Measurements from ENCODE around the gene MYO3B.
"Not testable (repeated sequence)": the region's sequence is repeated elsewhere in the genome, so short reads cannot be mapped to it uniquely, and the experiment has no call there.

The MYO3B gene

DNA sequence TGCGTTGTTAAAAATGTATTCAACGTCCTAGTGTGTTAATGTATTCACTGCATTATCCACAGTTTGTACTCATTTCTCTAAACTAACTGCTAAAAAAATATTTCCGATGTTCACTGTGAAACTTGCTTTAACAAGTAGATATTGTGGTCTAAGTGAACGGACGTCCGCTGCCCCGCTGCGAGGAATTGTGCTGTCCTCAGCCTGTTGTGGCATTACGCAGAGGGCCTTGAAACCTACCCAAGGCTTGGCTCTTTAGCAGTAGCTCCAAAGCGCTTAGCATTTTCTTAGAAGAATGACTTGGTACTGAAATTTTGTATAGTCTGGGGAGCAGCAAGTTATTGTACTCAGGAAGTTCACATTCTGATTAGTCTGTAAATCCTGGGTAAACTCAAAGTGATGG is 400.7 kb downstream of the MYO3B start:
- in situ Hi-C loops (cut with HindIII; ENCODE audit: low pct_ligation_motif_present, low pct_unique_long_range_greater_than_20kb, low sequenced_read_pairs): no loop called here
- DNase-seq: no peak

DNA sequence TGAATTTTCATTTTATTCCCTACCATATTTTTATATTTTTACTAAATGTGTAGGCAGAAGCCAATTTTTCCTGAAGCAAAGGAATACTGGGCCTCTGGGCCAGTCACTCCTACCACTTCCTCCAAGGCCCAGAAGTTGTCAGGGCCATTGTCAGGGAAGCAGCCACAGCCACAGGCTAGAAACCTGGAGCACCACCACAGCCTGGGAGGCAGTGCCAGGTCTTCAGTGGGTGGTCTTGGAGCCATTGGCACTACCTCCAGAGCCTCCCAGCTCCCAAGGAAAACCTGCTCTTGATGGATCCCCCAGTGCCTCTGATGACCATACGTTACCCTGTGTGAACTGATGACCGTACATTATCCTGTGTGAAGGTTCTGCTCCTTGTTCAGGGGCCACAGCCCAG is 401.6 kb downstream of the MYO3B start:
- DNase-seq: no peak
- in situ Hi-C loops (cut with HindIII; ENCODE audit: low pct_ligation_motif_present, low pct_unique_long_range_greater_than_20kb, low sequenced_read_pairs): no loop called here

DNA sequence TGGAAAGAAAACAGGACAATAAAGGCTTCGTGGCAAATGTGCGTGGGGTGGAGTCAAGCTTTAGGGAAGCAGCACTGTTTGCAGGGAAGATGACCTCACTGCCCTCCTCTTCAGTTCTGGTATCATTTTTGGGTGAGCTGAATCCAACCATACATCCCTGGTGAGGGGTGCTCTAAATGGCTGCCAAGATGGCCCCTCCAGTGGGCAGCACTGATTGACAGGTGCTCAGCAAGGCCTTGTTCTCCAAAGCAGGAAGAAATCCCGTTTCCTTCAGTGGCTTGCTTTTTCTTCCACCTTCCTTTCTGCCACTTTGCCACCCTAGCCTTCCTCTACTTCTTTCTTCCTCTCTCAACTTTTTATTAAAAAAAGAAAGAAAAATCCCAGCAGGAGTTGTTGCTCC is 404.4 kb downstream of the MYO3B start:
- in situ Hi-C loops (cut with HindIII; ENCODE audit: low pct_ligation_motif_present, low pct_unique_long_range_greater_than_20kb, low sequenced_read_pairs): no loop called here
- DNase-seq: no peak

DNA sequence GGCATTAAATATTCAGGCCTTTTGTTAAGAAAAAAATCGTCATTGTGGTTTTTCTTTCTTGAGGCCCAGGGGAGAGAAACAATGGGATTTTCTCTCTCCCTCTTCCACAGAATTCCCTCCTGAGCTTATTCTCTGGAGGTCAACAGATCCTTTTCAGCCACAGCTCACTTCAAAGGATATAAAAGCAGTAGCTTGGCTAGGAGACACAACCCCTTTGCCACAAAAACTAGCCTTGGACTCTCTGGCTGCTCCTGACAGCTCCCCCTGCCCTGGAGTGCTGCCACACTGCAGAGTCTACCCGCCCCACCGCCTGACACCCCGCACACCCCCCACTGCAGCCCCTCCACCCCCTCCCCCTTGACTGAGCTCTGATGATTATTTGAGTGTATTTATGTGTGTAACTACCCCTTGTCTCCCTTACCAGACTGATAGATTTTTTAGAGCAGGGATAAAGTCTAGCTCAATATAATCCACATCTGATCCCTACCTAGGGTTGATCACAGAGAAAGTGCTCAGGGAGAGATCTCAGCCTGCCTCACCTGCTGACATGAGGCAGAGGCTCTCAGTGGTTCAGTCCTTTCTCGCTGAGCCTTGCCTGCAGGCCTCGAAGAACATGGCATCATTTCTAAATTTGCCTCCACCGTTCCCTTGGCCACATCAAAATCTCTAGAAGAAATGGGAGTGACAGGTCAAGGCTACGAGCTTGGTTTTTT is 405.0 kb downstream of the MYO3B start:
- no peak for DNase-seq
- in situ Hi-C loops (cut with HindIII; ENCODE audit: low pct_ligation_motif_present, low pct_unique_long_range_greater_than_20kb, low sequenced_read_pairs): no loop called here

DNA sequence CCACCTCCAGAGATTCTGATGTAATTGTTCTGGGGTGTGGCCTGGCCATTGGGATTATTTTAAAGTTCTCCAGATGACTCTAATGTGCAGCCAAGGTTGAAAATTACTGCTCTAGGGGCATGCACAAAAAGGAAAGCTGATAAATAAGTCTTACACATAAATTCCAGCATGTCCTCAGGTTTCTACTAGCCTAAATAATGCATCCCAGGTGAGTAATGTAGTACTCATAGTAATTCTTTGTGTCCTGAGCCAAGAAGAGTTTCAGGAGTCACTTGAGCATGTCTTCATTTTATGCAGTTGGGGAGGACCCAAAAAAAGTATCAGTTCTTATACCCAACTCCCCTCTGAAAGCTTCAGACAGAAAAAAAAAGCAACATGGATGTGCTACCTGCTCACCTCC is 407.1 kb downstream of the MYO3B start:
- in situ Hi-C loops (cut with HindIII; ENCODE audit: low pct_ligation_motif_present, low pct_unique_long_range_greater_than_20kb, low sequenced_read_pairs): no loop called here
- DNase-seq: no peak

DNA sequence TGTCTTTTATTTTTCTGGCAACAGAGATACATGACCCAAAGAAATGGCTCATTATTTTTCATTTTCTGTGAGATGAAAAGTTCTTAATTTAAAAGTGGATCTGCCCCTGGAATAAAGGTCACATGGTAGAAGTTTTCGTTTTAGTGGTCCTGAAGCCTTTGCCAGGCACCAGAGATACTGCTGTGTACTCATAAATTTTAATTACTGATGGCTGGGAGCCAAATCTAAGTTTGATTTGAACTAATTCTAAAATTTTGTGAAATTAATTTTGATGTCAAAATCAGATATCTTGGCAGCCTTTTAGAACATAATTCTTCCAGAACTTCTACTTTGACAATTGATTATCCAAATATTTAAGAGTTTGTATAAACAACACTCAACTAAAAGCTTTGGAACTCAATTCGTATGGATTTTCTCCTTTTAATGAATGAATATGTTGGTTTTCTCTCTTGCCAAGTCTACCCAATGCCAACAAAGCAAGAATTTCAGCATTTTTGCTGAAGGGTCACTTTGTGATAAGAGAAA is 408.7 kb downstream of the MYO3B start:
- in situ Hi-C loops (cut with HindIII; ENCODE audit: low pct_ligation_motif_present, low pct_unique_long_range_greater_than_20kb, low sequenced_read_pairs): no loop called here

DNA sequence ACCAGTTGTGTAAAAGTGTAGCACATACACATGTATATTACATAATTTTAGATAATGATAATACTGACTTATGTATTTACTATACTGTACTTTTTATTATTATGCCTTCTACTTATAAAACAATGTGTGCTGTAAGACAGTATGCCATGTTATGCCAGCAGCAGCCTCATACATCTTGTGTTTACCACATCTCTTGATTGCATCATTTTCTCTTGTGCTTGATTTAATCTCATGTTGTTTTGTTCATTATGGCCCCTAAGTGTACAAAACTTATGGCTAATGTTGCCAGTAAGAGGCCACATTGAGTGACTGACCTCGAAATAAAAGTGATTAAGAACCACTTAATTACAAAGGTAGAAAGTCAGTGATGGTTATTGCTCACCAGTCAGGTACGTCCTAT is 409.2 kb downstream of the MYO3B start:
- DNase-seq: no peak
- in situ Hi-C loops (cut with HindIII; ENCODE audit: low pct_ligation_motif_present, low pct_unique_long_range_greater_than_20kb, low sequenced_read_pairs): no loop called here

More for the DNA sequence above, 408.7 kb downstream of the MYO3B start:
- no peak for DNase-seq

DNA sequence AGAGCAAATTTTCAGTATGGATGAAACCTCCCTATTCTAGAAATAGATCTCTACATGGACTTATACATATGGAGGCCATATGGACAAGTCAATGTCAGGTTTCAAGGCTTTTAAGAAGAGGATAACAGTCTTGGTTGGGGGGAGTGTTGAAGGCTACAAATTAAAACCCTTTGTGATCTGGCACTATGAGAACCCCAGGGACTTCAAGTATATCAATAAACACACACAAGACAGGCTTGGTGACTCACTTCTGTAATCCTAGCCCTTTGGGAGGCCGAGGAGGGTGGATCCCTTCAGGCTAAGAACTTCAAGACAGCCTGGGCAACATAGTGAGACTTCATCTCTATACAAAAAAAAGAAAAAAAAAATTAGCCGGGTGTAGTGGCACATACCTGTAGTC is 410.0 kb downstream of the MYO3B start:
- no peak for DNase-seq
- in situ Hi-C loops (cut with HindIII; ENCODE audit: low pct_ligation_motif_present, low pct_unique_long_range_greater_than_20kb, low sequenced_read_pairs): no loop called here

DNA sequence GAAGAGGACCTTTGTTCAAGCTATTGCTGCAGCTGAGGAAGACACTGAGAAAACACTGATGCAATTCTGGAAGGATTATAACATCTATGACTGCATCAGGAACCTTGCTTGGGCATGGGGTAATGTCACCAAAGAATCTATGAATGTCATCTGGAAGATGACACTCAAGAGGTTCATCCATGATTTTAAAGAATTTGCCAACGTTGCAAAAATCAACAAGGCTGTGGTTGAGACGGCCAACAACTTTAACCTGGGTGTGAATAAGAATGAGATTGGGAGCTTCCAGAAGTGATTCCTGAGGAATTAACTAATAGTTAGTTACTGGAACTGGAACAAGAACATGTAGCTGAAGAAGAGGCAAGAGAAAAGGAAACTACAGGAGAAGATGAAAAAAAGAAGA is 410.8 kb downstream of the MYO3B start:
- in situ Hi-C loops (cut with HindIII; ENCODE audit: low pct_ligation_motif_present, low pct_unique_long_range_greater_than_20kb, low sequenced_read_pairs): no loop called here

DNA sequence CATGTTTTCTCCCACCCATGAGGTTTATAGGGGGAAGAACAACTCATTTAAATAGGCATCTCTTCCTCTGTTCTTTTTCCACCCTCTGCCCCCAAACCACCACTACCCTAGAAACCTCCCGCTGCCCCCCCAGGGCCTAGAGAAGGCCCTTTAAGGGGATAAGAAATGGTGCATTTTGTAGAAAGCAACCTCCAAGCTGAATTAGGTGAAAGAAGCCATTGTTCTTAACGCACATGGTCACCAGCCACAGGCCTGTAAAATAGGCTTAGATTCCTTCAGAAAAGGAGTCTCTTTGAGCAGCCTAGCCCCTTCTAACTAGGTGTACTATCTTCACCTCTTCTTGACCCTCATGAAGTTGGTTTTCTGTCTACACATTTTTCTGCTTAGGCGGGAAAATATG is 418.6 kb downstream of the MYO3B start:
- DNase-seq: no peak
- in situ Hi-C loops (cut with HindIII; ENCODE audit: low pct_ligation_motif_present, low pct_unique_long_range_greater_than_20kb, low sequenced_read_pairs): no loop called here

More for the DNA sequence above, 410.8 kb downstream of the MYO3B start:
- DNase-seq: no peak

DNA sequence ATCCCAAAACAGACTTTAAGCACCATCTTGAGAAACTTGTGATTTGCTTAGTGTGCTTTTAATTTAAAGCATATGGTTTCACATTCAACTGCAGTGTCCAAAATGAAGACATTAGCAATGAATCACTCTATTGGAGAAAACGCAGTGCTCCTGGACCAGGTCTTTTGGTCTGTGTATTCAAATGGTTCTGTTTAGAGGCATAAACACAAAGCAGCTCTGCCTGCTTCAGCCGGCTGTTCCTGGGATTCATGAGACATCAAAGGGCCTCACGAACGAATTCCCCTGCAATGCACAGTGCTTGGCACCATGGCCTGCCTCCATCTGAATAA is 420.1 kb downstream of the MYO3B start:
- DNase-seq: no peak
- in situ Hi-C loops (cut with HindIII; ENCODE audit: low pct_ligation_motif_present, low pct_unique_long_range_greater_than_20kb, low sequenced_read_pairs): no loop called here

DNA sequence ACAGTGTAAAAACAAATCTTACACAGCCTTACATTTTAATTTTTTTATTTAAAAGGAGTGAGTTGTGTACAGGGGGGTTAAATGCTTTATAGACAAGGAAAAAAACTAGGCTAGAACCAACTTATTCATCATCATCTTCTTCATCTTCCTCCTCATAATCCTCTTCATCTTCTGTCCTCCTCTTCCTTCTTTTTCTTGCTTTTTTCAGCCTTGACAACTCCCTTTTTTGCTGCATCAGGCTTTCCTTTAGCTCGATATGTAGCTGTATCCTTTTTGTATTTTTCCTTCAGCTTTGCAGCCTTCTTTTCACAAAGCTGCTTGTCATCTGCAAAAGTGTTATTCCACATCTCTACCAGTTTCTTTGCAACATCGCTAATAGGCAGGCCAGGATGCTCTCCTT is 423.5 kb downstream of the MYO3B start:
- no peak for DNase-seq
- in situ Hi-C loops (cut with HindIII; ENCODE audit: low pct_ligation_motif_present, low pct_unique_long_range_greater_than_20kb, low sequenced_read_pairs): no loop called here

DNA sequence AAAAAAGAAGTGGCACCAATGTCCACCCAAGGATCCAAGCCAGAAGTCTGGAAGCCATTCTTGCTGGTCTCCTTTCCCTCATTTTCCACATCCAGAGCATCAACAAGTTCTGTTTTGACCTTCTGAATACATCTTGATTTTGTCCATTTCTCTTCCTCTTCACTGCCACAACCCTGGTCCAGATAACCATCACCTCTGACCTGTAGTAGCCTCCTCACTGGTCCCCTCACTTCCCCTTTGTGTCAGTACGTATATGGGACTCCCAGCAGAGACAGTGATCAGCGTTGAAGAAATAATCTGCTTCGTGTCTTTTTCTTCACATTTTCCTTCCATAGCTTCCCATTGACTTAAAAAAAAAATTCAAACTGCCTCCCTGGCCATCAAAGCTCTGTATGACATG is 427.9 kb downstream of the MYO3B start:
- in situ Hi-C loops (cut with HindIII; ENCODE audit: low pct_ligation_motif_present, low pct_unique_long_range_greater_than_20kb, low sequenced_read_pairs): no loop called here

DNA sequence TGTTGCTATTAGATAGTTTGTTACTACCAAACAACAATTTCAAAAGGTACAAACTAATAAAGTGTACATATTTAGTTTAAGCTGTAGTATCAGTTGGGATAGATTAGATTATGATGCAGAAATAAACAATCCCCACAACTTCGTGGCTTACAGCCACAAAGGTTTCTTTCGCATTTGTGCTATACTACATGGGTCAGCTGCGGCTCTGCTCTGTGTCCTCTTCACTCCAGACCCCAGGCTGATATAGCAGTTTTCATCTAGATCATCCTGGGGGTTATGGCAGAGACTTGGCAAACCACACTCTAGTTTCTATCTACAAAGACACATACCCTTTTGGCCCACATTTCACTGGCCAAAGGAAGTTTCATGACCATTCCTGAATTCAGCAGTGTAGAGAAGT is 429.2 kb downstream of the MYO3B start:
- DNase-seq: no peak
- in situ Hi-C loops (cut with HindIII; ENCODE audit: low pct_ligation_motif_present, low pct_unique_long_range_greater_than_20kb, low sequenced_read_pairs): no loop called here

More for the DNA sequence above, 427.9 kb downstream of the MYO3B start:
- no peak for DNase-seq

DNA sequence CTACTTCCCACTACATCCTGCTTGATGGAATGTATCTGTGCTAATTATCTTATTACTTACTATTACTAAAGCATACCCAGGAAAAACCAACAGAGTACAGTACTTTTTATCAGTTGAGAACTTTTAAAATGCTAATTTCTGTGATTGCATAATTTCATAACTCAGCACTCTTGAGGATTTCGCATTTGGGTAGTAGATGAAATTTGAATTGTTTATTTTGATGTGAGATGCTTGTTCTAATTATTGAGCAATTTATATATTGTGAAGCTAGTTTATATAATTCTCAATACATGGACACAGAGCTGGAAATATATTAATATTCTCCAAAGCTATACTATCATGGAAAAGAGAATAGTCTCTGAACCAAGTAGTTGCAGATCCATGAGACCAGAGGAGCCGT is 432.7 kb downstream of the MYO3B start:
- in situ Hi-C loops (cut with HindIII; ENCODE audit: low pct_ligation_motif_present, low pct_unique_long_range_greater_than_20kb, low sequenced_read_pairs): no loop called here
- DNase-seq: no peak

DNA sequence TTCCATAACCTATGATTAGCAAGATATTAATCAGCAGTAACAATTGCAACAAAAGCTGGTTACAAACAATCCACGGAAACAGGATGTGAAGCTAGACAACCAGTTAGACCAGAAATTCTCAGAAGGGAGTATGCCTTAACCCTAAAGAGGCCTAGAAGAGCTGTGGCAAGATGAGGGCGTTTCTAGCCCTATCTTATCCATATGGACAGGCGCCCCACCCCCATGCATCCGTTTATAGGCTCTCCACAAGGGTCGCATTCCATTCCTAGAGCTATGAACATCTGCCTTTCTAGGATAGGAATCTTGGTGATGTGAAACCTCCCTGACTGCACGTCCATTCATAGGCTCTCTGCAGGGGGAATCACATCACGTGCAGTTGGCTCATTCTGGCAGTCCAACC is 441.0 kb downstream of the MYO3B start:
- DNase-seq; in situ Hi-C loops (cut with HindIII; ENCODE audit: low pct_ligation_motif_present, low pct_unique_long_range_greater_than_20kb, low sequenced_read_pairs): not testable (repeated sequence)

DNA sequence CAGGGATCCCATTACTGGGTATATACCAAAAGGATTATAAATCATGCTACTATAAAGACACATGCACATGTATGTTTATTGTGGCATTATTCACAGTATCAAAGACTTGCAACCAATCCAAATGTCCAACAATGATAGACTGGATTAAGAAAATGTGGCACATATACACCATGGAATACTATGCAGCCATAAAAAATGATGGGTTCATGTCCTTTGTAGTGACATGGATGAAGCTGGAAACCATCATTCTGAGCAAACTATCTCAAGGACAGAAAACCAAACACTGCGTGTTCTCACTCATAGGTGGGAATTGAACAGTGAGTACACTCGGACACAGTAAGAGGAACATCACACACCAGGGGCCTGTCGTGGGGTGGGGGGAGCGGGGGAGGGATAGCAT is 457.1 kb downstream of the MYO3B start:
- in situ Hi-C loops (cut with HindIII; ENCODE audit: low pct_ligation_motif_present, low pct_unique_long_range_greater_than_20kb, low sequenced_read_pairs): not testable (repeated sequence)

DNA sequence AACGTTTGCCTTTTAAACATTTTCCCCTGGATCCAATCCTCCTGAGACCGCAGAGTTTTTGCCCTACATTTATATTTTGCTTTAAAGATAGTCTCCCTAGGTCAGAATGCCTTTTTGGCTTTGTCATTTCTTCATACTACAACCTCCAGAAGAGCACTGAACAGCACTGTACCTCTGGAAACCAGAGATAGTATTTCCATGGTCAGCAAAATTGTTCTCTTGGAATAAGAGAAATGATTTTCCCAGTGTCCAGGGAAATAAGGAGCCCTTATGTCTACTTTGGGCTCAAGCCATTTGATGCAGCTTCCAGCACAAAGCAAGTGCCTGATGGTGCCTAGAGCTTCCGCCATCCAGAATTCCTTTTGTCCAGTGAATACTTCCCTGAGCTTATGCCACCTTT is 461.7 kb downstream of the MYO3B start:
- in situ Hi-C loops (cut with HindIII; ENCODE audit: low pct_ligation_motif_present, low pct_unique_long_range_greater_than_20kb, low sequenced_read_pairs): no loop called here
- no peak for DNase-seq

More for the DNA sequence above, 457.1 kb downstream of the MYO3B start:
- not testable (repeated sequence) for DNase-seq

DNA sequence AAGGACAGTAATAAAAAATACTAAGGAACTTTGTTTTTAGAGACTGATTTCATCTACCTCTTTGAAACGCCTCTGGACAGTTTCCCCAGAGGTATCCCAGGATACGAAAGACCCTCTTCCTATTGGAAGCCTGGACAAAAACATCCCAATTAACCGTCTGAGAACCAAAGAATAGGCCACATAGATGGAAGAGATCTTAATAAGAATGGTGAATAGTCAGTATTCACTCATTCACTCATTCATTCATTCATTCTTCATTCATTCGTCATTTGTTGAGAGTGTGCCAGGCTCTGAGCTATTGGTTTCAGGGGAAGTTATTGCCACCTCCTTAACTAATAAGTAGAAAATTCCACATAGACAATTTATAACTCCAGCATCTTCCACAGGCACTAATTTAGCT is 464.0 kb downstream of the MYO3B start:
- no peak for DNase-seq
- in situ Hi-C loops (cut with HindIII; ENCODE audit: low pct_ligation_motif_present, low pct_unique_long_range_greater_than_20kb, low sequenced_read_pairs): no loop called here

DNA sequence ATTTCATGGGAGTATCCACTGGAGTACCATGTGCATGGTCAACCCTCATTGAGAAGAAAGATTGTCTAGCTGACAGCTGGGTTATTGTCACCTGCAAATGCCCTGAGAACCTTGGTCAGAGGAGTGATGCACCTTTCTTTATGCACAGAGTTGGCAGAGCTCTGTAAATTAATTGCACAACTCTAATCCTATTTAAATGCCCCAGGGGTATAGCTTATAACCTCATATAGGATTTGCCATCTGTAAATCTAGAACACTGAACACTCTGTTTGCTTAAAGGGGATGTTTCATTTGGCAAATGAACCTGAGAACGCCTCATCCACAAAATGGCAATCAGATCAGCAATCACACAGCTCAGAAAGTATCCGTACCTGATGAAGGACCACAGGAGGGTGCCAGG is 465.4 kb downstream of the MYO3B start:
- DNase-seq: no peak

More for the DNA sequence above, 465.4 kb downstream of the MYO3B start:
- in situ Hi-C loops (cut with HindIII; ENCODE audit: low pct_ligation_motif_present, low pct_unique_long_range_greater_than_20kb, low sequenced_read_pairs): no loop called here

Measured in ACHN (cell line).